ENCODE results near the gene PLEKHA5.
A peak's percentile ranks its signal among the peaks of the same experiment; 100 is the strongest.

Gene PLEKHA5

GRCh38 chr12:19230299-19230866 is 100.8 kb downstream of the PLEKHA5 start:
- DNase-seq (ENCODE audit: low read depth in 2 of 3, low spot score in 2 of 3): no peak

DNA sequence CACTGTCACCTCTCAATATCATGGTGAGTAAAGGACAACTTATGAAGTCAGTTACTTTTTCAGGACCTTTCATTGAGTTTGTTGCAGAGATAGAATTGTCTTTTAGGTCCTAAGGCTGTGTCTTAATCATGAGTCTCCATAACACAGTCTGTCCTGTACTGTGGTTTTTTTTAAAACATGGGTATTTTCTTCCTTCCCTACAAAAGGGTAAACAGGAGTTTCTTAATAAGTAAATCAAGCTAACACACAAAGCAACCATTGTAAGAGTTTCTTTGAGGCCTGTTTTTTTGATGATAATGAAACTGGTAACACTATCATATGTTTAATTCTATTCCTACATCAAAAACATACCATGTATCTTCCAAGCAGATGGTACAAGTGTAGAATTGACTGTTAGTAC is 101.4 kb downstream of the PLEKHA5 start:
- DNase-seq (ENCODE audit: low read depth in 2 of 3, low spot score in 2 of 3): no peak

GRCh38 chr12:19234171-19234704 is 104.7 kb downstream of the PLEKHA5 start:
- no peak for DNase-seq (ENCODE audit: low read depth in 2 of 3, low spot score in 2 of 3)

GRCh38 chr12:19234981-19235871 is 105.7 kb downstream of the PLEKHA5 start:
- no peak for DNase-seq (ENCODE audit: low read depth in 2 of 3, low spot score in 2 of 3)

DNA sequence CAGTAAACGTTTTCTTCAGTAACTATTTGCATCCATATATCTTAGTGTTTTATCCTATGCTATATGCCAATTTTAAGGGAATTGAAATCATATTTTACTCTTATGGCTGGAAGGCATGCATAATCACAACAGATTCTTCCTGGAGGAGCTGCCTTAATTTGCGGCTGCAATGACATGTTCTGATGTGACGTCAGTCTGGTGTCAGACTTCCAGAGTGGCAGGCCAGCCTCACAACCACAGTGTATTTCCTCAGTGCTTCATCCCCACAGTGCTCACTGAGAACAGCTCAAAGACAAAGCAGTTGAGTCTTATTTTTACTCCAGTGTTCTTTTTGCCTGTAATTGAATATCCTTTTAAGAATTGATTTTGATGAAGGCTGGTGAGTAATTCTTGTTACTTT is 107.1 kb downstream of the PLEKHA5 start:
- no peak for DNase-seq (ENCODE audit: low read depth in 2 of 3, low spot score in 2 of 3)

DNA sequence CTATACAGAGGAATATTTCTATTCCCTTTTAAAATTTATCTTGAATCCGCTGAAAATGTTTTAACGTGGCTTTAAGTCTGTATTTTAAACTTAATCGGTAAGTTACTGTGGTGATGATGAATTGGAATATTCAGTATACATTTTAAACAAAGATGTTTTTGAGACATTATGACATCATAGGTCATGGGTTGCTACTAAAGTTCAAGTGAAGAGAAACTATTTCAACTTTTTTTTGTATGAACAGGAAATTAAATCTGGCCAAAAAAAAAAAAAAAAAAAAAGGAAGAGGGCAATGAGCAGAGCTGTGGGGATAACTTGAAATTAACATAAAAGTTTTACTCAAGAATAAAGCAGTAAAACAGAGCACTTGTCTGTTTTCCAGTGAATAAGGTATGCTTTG is 109.0 kb downstream of the PLEKHA5 start:
- DNase-seq (ENCODE audit: low read depth in 2 of 3, low spot score in 2 of 3): no peak

GRCh38 chr12:19239102-19239501 is 109.6 kb downstream of the PLEKHA5 start:
- no peak for DNase-seq (ENCODE audit: low read depth in 2 of 3, low spot score in 2 of 3)

- no peak for DNase-seq (ENCODE audit: low read depth in 2 of 3, low spot score in 2 of 3)
Measured at GRCh38 chr12:19239616-19240234, 110.2 kb downstream of the PLEKHA5 start.

DNA sequence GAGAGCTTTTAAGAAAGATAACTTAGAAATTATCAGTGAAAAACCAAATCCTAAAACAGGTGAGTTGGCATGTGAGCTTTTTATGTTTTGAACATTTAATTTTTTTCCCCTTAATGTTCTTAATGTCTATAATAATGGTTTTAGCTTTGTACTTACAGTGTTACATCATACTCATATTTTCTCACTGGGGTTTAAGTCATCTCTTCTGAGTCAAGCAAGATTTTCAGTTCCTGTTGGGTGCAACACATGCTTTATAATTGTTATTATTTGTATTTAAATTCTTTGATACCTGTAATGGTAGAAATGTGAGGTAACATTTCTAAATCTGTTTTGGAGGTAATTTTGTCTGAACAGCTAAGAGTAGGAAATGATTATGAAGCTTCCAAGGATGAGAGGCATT is 113.0 kb downstream of the PLEKHA5 start:
- DNase-seq (ENCODE audit: low read depth in 2 of 3, low spot score in 2 of 3): no peak

DNA sequence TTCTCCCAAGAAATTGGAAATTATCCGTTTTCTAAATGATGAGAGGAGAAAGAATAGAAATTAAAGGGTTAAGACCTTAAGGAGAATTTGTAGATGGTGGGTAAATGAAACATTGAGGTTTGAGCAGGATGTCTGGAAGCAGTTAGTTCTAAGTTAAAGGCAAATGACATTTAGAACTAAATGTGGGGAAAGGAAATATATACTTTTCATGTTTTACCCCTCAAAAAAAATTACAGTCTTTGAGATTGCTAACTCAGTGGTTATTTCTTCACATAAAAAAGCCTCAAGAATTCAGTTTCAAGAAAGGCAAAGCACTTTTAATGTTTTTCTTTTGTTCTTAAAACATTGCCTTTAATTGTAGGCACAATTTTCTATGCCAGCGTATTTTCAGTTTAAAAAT is 114.0 kb downstream of the PLEKHA5 start:
- no peak for DNase-seq (ENCODE audit: low read depth in 2 of 3, low spot score in 2 of 3)

GRCh38 chr12:19244312-19244711 is 114.8 kb downstream of the PLEKHA5 start:
- DNase-seq (ENCODE audit: low read depth in 2 of 3, low spot score in 2 of 3): no peak

- DNase-seq (ENCODE audit: low read depth in 2 of 3, low spot score in 2 of 3): no peak
Measured at GRCh38 chr12:19245106-19245505, 115.6 kb downstream of the PLEKHA5 start.

DNA sequence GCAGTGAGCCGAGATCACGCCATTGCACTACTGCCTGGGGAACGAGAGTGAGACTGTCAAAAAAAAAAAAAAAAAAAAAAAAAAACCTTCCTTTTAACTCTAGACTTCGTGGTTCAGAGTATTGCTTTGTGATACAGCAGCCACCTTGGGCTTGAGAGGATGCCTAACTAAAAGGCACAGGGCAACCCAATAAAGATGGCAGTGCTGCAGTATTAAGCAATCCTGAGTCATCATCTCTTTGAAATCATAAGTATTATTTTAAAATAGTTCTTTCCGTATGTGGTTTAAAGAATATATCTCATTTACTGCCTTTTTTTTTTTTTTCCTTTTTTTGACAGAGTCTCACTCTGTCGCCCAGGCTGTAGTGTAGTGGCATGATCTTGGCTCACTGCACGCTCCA is 116.1 kb downstream of the PLEKHA5 start:
- no peak for DNase-seq (ENCODE audit: low read depth in 2 of 3, low spot score in 2 of 3)

DNA sequence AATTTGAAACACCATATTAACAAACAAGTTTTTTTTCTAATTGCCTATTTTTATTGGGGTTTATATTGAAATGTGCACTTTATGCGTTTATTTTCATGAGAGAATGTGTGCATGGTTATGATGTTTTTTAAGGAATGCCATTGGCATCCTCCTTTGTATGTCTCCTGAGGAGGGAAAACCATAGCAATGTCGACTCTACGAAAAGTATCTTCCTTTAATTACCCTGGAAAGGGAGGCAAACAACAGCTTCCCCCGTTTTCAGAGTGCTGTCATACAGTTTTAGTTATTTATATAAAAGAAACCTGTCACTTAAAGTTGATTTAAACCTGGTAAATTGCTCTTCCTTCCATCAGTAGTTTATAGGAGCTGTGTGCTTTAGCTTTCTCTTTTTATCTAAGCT is 117.4 kb downstream of the PLEKHA5 start:
- no peak for DNase-seq (ENCODE audit: low read depth in 2 of 3, low spot score in 2 of 3)

DNA sequence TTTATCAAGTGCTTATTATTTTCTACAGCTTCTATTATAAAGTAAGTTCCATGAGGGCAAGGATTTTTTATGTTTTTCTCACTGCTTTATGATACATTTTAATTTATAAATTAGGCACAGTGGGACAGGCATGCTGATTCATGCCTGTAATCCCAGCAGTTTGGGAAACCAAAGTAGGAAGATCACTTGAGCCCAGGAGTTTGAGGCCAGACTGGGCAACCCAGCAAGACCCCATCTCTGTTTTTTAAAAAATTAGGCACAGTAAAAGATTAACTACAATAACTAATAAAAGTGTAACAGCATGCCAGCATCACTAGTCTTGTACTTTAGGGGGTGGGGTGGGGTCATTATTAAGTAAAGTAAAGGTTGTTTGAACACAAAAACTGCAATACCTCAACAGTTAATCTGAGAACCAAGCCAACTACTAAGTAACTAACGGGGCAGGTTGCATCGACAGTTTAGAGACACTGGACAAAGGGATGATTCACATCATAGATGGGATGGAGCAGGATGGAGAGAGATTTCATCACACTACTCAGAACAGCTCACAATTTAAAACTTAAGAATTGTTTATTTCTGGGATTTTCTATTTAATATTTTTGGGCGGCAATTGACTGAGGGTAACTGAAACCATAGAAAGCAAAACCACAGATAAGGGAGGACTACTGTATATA is 119.5 kb downstream of the PLEKHA5 start:
- DNase-seq (ENCODE audit: low read depth in 2 of 3, low spot score in 2 of 3): no peak

DNA sequence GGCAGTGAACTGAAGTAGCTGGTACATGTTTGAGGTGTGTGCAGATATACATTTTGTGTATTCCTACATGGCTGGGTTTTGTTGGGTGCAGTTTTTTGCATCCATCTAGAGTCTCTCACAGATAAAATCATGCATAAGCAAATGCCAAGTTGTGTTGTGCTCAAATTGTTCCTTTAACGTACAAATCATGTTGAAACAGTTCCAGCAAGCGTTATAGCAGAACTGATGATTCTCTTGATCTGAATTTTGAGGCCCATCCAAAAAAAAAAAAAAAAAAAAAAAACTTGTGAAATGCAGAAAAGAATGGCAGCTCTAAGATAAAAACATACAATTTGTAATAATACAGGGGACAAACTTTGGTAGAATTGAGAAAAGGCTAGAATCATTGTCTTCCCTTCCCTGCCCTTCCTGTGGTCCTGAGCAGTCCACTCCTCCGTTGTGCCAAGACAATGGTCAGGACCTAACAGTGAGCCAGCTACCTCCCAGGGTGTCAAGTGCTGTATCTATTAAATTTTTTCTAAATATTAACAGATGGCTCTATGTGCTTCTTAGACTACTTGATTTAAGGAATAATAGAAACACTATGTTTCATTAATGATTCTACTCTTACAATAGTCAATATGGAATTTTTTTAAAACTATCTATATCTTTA is 122.1 kb downstream of the PLEKHA5 start:
- no peak for DNase-seq (ENCODE audit: low read depth in 2 of 3, low spot score in 2 of 3)

GRCh38 chr12:19260135-19260534 is 130.6 kb downstream of the PLEKHA5 start:
- no peak for DNase-seq (ENCODE audit: low read depth in 2 of 3, low spot score in 2 of 3)

DNA sequence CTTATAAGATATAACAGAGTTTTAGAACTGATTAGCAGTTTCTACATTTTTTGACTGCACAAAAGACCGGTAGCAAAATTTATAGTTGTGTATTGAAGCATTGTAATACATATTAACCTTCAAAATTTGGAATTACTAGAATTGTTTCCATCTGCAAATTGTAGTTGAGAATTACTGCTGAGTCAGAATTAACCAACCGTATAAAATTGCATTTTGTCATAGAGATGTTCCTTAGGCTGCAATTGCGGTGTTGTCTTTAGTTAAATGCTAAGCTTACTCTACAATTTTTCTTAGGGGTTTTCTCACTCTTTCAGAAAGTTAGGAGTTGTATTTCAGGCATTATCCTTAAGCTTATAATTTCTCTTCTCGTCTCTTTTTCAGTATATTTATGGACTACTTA is 132.2 kb downstream of the PLEKHA5 start:
- DNase-seq (ENCODE audit: low read depth in 2 of 3, low spot score in 2 of 3): no peak

- DNase-seq (ENCODE audit: low read depth in 2 of 3, low spot score in 2 of 3): no peak
Measured at GRCh38 chr12:19263672-19264071, 134.1 kb downstream of the PLEKHA5 start.

GRCh38 chr12:19273482-19274330 is 144.2 kb downstream of the PLEKHA5 start:
- peak in 1 of 3 experiments; percentile 6 for DNase-seq (ENCODE audit: low read depth in 2 of 3, low spot score in 2 of 3)
